Hematopoietic multipotent progenitor cell treated with erythropoietin and hydrocortisone succinate and interleukin-3 and kit ligand, for 6 days (in vitro differentiated cells): ENCODE data around the gene CHRNB1.
"Not testable (repeated sequence)": the region's sequence is repeated elsewhere in the genome, so short reads cannot be mapped to it uniquely, and the experiment has no call there.

Source experiments
- DNase-seq: peaks from one replicate; pipeline ENCODE4 v3.0.0-alpha.2; 2015

The CHRNB1 gene

GRCh38 chr17:7468804-7469389 is 24.0 kb downstream of the CHRNB1 start:
- no peak for DNase-seq

DNA sequence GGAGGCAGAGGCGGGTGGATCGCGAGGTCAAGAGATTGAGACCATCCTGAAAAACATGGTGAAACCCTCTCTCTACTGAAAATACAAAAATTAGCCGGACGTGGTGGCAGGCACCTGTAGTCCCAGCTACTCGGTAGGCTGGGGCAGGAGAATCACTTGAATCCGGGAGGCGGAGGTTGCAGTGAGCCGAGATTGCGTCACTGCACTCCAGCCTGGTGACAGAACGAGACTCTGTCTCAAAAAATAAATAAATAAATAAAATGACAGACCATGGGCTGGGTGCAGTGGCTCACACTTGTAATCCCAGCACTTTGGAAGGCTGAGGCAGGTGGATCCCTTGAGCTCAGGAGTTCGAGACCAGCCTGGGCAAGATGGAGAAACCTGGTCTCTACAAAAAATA is 25.0 kb downstream of the CHRNB1 start:
- not testable (repeated sequence) for DNase-seq

GRCh38 chr17:7470457-7470973 is 25.7 kb downstream of the CHRNB1 start:
- DNase-seq: not testable (repeated sequence)

- no peak for DNase-seq
These were observed 26.9 kb downstream of the CHRNB1 start for GRCh38 chr17:7471729-7472128.

GRCh38 chr17:7474767-7475166 is 29.9 kb downstream of the CHRNB1 start:
- not testable (repeated sequence) for DNase-seq

DNA sequence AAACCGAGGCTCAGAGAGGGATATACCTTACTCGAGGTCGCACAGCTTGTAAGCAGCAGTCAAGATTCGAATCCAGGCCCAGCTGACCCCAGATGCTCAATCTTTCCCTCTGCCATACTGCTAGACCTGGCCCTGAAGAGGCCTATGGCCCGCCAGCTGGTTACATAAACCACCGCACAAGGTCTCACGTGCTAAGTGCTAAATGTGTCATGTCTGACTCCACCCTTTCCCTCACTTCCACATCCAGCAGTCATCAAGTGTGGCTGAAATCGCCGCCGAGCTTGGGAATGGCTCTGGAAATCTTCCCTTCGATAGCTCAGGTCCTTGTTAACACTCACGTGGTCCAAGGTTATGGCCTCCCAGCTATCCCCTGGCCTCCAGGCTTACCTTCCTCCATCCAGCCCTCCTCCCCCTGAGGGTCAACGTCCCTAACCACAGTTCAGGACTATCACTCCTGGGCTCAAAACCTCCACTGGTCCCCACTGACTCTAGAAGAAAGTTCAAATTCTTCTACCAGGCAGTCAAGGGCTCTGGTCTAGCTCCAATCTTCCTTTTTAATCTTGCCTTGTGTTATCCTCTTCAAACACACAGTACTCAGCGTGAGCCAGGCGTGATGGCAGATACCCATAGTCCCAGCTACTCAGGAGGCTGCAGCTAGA is 31.0 kb downstream of the CHRNB1 start:
- peak; percentile 92 for DNase-seq

DNA sequence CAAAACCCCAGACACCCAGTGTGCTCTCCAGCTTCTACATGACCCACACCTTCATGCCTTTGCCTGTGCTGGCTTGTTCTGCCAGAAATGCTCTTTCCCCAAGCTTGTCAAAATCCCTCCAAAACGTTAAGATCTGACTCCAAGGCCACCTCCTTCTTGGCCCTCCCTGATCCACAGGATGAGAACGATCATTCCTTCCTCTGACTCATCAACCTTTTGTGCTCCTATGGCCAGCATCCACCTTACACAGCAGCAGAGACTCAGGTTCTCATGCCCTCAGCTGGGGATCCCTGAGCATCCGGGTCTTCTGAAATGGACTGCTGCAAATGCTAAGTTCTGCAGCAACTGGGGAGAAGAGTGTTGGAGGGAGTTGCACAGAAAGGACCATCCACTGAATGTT is 31.6 kb downstream of the CHRNB1 start:
- no peak for DNase-seq

DNA sequence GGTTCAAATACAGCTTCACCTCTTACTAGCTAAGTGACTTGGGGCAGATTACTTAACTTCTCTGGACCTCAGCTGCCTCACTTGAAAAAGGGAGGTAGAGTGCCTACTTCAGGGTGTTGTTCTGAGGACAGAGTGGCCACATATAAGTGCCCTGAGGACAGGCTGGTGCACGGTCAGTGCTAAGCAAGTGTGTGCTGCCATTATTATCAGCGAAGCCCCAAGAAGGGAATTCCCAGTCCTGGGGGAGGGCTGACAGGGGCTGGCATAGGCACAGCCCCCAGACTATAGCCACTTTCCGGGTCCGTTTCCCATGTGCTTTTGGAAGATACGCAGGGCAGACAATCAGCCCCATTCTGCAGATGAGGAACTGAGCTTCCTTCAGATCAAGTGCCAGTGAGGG is 32.1 kb downstream of the CHRNB1 start:
- DNase-seq: peak; percentile 25

- peak; percentile 69 for DNase-seq
These were observed 32.8 kb downstream of the CHRNB1 start for GRCh38 chr17:7477392-7478275.

GRCh38 chr17:7478276-7479212 is 33.7 kb downstream of the CHRNB1 start:
- peak; percentile 84 for DNase-seq

GRCh38 chr17:7479213-7480088 is 34.6 kb downstream of the CHRNB1 start, which contains the start of gene ZBTB4:
TSS of gene ZBTB4 (minus strand) at chr17:7479631. CDS start at chr17:7466801, 12,830 bp downstream.
- peak; percentile 69 for DNase-seq

- DNase-seq: no peak
These were observed 35.2 kb downstream of the CHRNB1 start for GRCh38 chr17:7480089-7480384.

GRCh38 chr17:7481275-7481674 is 36.4 kb downstream of the CHRNB1 start, which contains the start of gene SLC35G6:
TSS of gene SLC35G6 (plus strand) at chr17:7481446. CDS start at chr17:7481517, 71 bp downstream.
- DNase-seq: not testable (repeated sequence)

GRCh38 chr17:7481842-7482741 is 37.2 kb downstream of the CHRNB1 start:
- not testable (repeated sequence) for DNase-seq

- not testable (repeated sequence) for DNase-seq
These were observed 37.9 kb downstream of the CHRNB1 start for GRCh38 chr17:7482742-7483088.

GRCh38 chr17:7483255-7484066 is 38.6 kb downstream of the CHRNB1 start:
- peak; percentile 95 for DNase-seq

GRCh38 chr17:7484067-7484918 is 39.4 kb downstream of the CHRNB1 start, which contains the start of gene POLR2A:
TSS of gene POLR2A (plus strand) at chr17:7484366.
- DNase-seq: peak; percentile 97

DNA sequence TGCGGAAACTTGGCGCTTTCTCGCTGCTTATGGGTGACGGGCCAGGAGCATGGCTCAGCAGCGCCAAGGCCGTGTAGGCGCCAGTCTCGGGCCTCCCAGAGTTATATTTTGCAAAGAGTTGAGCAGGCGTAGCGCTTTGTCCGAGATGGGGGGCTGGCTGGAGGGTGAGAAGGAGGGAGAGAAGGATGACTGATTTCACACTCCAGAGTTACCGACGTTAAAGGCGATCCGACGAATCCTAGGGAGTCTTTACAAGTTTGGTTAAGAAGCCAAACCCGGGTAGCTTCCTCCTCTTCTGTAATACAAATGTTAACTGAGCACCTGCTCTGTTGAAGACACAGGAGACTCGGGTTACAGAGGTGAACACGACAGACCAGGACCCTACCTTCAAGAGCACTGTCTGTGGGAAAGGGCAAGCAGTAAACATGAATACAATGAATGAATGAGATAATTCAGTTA is 40.1 kb downstream of the CHRNB1 start:
- no peak for DNase-seq
